Activated B cell treated with CpG ODN at 0.5 μM for 24 hours (primary cell): Measurements from ENCODE around the gene TFB1M. TPM values are rescaled to one million over a fixed set of nuclear protein-coding genes. Genes with fewer than 3 reads are reported as not detected.

Source experiments
- ATAC-seq: fragments of 200-7000 bp; cut with Tn5 transposase; one replicate; pipeline ENCODE4 v1.10.0; 2021; ENCODE audit warnings: low read depth, mild to moderate bottlenecking, moderate library complexity
- CTCF ChIA-PET: fragments of 350-600 bp; sonication (Branson Sonifier 250); formaldehyde crosslinking; loops from one replicate; lab custom pipeline; 2021; ENCODE audit warnings: antibody characterized with exemption; lab: Charles Lee
- POLR2A ChIA-PET: fragments of 350-600 bp; sonication (Branson Sonifier 250); formaldehyde crosslinking; loops from one replicate; lab custom pipeline; 2021; ENCODE audit warnings: antibody characterized with exemption; lab: Charles Lee
- DNase-seq: peaks from one replicate; pipeline ENCODE4 v3.0.0; 2022
- H3K27ac Mint-ChIP-seq: one replicate; pipeline ENCODE4 v1.8.0; 2020; ENCODE audit warnings: mixed read lengths
- H3K27me3 Mint-ChIP-seq: one replicate; pipeline ENCODE4 v1.8.0; 2021; ENCODE audit warnings: mixed read lengths
- H3K36me3 Mint-ChIP-seq: one replicate; pipeline ENCODE4 v1.8.0; 2021; ENCODE audit warnings: low read depth, mixed read lengths
- H3K4me1 Mint-ChIP-seq: one replicate; pipeline ENCODE4 v1.8.0; 2021; ENCODE audit warnings: mixed read lengths
- H3K4me3 Mint-ChIP-seq: one replicate; pipeline ENCODE4 v1.8.0; 2020; ENCODE audit warnings: mild to moderate bottlenecking, mixed read lengths
- H3K9me3 Mint-ChIP-seq: one replicate; pipeline ENCODE4 v1.8.0; 2020; ENCODE audit warnings: mixed read lengths
- CTCF ChIP-seq: fragments of 200-600 bp; IDR thresholded peaks from one replicate; pipeline ENCODE4 v1.8.0; 2022; ENCODE audit warnings: antibody characterized with exemption, mild to moderate bottlenecking
- intact Hi-C: fragments of 100-400 bp; cut with micrococcal nuclease; formaldehyde crosslinking; loops from one replicate; pipeline ENCODE4 v1.15.1; 2024
- total RNA-seq: library from RNA; stranded (reverse); gene quantifications from 2 replicates; pipeline ENCODE4 v1.2.3, GENCODE V29; 2022

TFB1M gene
- total RNA-seq, 1 donor from 2014 or later, result 41.5 TPM

GRCh38 chr6:155290491-155290890, 23.8 kb downstream of the TFB1M start:
- Mint-ChIP-seq H3K36me3 (peaks cover 76% of the 10 kb centered on the region), H3K27ac (no peak overlapping the region), H3K9me3 (no peaks in the 10 kb centered on the region), H3K4me1 (no peaks in the 10 kb centered on the region), H3K4me3 (no peak overlapping the region), H3K27me3 (no peaks in the 10 kb centered on the region)
- ATAC-seq (no peak), DNase-seq (no peak)
- intact Hi-C loops, result no loop called here
- ChIA-PET POLR2A (no interaction called here), CTCF (no interaction called here)
- no peak for TF ChIP-seq CTCF

DNA sequence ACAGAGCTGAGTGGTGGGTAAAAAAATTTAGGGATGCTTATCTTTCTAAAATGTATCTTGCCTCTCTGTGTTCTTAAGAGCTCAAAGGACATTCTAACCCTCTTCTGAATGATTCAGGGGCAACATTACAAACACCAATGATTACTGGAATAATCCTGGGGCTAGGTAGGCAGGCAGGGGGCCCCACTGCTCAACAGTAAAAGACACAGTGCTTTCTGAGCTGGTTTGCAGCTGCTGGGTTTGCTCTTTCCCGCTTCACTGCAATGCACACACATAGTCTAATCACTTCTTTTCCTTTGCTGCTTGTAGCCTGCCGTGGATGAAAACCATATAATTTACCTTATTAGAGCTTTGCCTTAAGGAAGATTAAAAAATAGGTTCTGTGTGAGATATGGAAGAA, 26.5 kb downstream of the TFB1M start:
- no peak overlapping the region for H3K27ac Mint-ChIP-seq
- no peaks in the 10 kb centered on the region for H3K27me3 Mint-ChIP-seq
- ChIA-PET CTCF (no interaction called here), POLR2A (interaction anchor here (0.5 kb wide), 1 partner anchor 20 kb away, joined by 3 read pairs; no protein-coding TSS in a partner anchor)
- no peak for TF ChIP-seq CTCF
- ATAC-seq, result no peak
- no peak for DNase-seq
- no peaks in the 10 kb centered on the region for H3K9me3 Mint-ChIP-seq
- intact Hi-C loops, result no loop called here
- no peaks in the 10 kb centered on the region for H3K4me1 Mint-ChIP-seq
- no peak overlapping the region for H3K4me3 Mint-ChIP-seq
- peaks cover 78% of the 10 kb centered on the region for H3K36me3 Mint-ChIP-seq

GRCh38 chr6:155284775-155285174, 29.5 kb downstream of the TFB1M start:
- H3K4me1 Mint-ChIP-seq, result no peaks in the 10 kb centered on the region
- no peaks in the 10 kb centered on the region for H3K27me3 Mint-ChIP-seq
- H3K27ac Mint-ChIP-seq, result no peak overlapping the region
- ATAC-seq (no peak), DNase-seq (no peak)
- intact Hi-C loops, result no loop called here
- peaks cover 70% of the 10 kb centered on the region for H3K36me3 Mint-ChIP-seq
- POLR2A ChIA-PET, result no interaction called here
- CTCF ChIA-PET, result no interaction called here
- no peaks in the 10 kb centered on the region for H3K9me3 Mint-ChIP-seq
- TF ChIP-seq CTCF, result no peak
- H3K4me3 Mint-ChIP-seq, result no peak overlapping the region

DNA sequence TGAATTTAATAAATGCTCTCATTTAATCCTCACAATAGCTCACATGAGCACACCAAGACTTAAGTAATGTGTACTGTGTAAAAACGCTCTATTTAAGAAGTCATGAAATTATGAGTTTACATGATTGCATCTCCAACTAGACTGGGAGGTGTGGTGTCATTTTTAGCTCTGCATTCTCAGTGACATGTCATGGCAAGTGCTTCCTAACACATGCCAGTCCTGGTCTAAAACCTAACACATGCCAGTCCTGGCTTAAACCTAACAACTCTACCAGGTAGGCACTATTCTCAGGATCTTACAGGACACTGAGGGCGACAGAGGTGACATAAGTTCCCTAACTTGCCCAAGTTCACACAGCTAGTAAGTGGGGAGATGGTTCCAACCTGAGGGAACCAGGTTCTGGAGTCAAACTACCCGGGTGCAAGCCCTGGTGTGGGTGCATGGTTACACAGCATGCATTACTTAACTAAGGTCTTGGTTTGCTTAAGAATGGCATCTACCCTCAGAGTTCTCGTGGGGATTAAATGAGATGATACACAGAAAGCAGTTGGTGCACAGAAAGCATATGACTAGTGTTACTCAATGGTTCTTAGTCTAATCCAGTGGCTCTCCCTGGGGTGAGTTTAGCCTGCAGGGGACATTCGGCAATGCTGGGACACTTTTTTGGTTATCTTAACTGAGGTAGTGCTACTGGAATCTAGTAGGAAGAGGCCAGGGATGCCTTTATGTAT, 35.8 kb downstream of the TFB1M start:
- peaks cover 63% of the 10 kb centered on the region for H3K36me3 Mint-ChIP-seq
- no peaks in the 10 kb centered on the region for H3K4me1 Mint-ChIP-seq
- H3K27me3 Mint-ChIP-seq, result no peaks in the 10 kb centered on the region

DNA sequence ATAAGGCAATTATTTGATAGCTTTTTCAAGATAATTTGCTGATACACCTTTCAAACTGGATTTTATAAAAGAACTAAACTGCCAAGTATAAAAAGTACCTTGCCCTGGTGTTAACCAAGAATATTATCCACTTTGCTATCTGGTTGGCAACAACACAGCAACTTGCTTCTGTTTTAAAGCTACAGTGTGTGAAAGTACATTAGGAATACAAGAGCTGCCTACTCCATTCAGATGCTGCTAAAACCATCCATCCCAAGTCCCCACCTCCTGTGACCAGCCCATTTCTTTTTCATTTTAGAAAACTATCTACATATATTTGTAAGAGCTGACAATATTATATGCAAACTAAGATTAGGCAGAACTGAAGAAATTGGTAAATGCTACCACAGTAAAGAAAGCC, 37.6 kb downstream of the TFB1M start:
- peaks cover 59% of the 10 kb centered on the region for H3K36me3 Mint-ChIP-seq
- CTCF ChIA-PET, result no interaction called here

More for the DNA sequence above, 35.8 kb downstream of the TFB1M start:
- ChIA-PET CTCF (no interaction called here), POLR2A (no interaction called here)
- ATAC-seq, result no peak
- Mint-ChIP-seq H3K4me3 (no peak overlapping the region), H3K27ac (no peak overlapping the region), H3K9me3 (no peaks in the 10 kb centered on the region)
- no peak for DNase-seq
- no peak for TF ChIP-seq CTCF
- intact Hi-C loops, result no loop called here

More for the DNA sequence above, 37.6 kb downstream of the TFB1M start:
- Mint-ChIP-seq H3K27me3 (no peaks in the 10 kb centered on the region), H3K9me3 (no peaks in the 10 kb centered on the region), H3K4me3 (no peak overlapping the region), H3K4me1 (no peaks in the 10 kb centered on the region), H3K27ac (no peak overlapping the region)
- TF ChIP-seq CTCF, result no peak
- no peak for DNase-seq
- intact Hi-C loops, result no loop called here
- no peak for ATAC-seq
- POLR2A ChIA-PET, result no interaction called here
